OCI-LY7 (cell line): ENCODE data around the gene RIOK3. TPM values are rescaled to one million over a fixed set of nuclear protein-coding genes. Genes with fewer than 3 reads are reported as not detected.

Experiments used
- BruUV-seq: library from RNA; stranded (reverse); fragments of 400-500 nt; replicated peaks from 2 replicates; lab custom pipeline; 2021; lab: Mats Ljungman, UMichigan
- CTCF ChIA-PET: fragments of 300-600 bp; sonication (Branson Sonifier 250); formaldehyde crosslinking; loops from one replicate; lab custom pipeline; 2022; ENCODE audit warnings: antibody characterized with exemption; ENCODE audit not compliant: unreplicated experiment; lab: Charles Lee
- POLR2A ChIA-PET: fragments of 300-600 bp; sonication (Branson Sonifier 250); formaldehyde crosslinking; loops from one replicate; lab custom pipeline; 2022; ENCODE audit warnings: antibody characterized with exemption; lab: Charles Lee
- DNase-seq: peaks from one replicate; pipeline ENCODE4 v3.0.0-alpha.2; 2015; ENCODE audit warnings: low spot score
- H2AFZ ChIP-seq: fragments of 200-600 bp; sonication (generic), shearing (Covaris generic); 2 replicates; pipeline ENCODE4 v1.6.1; 2014; ENCODE audit warnings: mild to moderate bottlenecking, antibody characterized with exemption, low read length, moderate library complexity
- H3K27ac ChIP-seq: fragments of 200-600 bp; sonication (generic); 2 replicates; pipeline ENCODE4 v1.5.1; 2014; ENCODE audit warnings: mixed run types, low read depth, mild to moderate bottlenecking, moderate library complexity, low read length, inconsistent platforms; ENCODE audit not compliant: poor library complexity, severe bottlenecking
- H3K36me3 ChIP-seq: fragments of 200-600 bp; sonication (generic); 2 replicates; pipeline ENCODE4 v1.6.1; 2014; ENCODE audit warnings: mild to moderate bottlenecking, antibody characterized with exemption, low read length, moderate library complexity, mixed read lengths; ENCODE audit not compliant: insufficient read depth
- H3K4me1 ChIP-seq: fragments of 200-600 bp; sonication (generic); 2 replicates; pipeline ENCODE4 v1.5.1; 2014; ENCODE audit warnings: mild to moderate bottlenecking, low read length; ENCODE audit not compliant: insufficient read depth, poor library complexity, severe bottlenecking
- H3K4me2 ChIP-seq: fragments of 200-600 bp; sonication (generic); 2 replicates; pipeline ENCODE4 v1.6.1; 2014; ENCODE audit warnings: mild to moderate bottlenecking, low read length
- H3K4me3 ChIP-seq: fragments of 200-600 bp; sonication (generic); 2 replicates; pipeline ENCODE4 v1.5.1; 2014; ENCODE audit warnings: mild to moderate bottlenecking, low read depth, low read length; ENCODE audit not compliant: poor library complexity, severe bottlenecking
- H3K79me2 ChIP-seq: fragments of 200-600 bp; sonication (generic); 2 replicates; pipeline ENCODE4 v1.6.1; 2016; ENCODE audit warnings: low read depth, mild to moderate bottlenecking, low read length, moderate library complexity, mixed read lengths; ENCODE audit not compliant: insufficient read depth
- H3K9me2 ChIP-seq: fragments of 200-600 bp; sonication (generic); 2 replicates; pipeline ENCODE4 v1.6.1; 2016; ENCODE audit warnings: mild to moderate bottlenecking, low read length, mixed read lengths; ENCODE audit not compliant: insufficient read depth
- H3K9me3 ChIP-seq: fragments of 200-600 bp; sonication (generic); 2 replicates; pipeline ENCODE4 v1.6.1; 2014; ENCODE audit warnings: mild to moderate bottlenecking, mixed run types, low read length, mixed read lengths
- H4K20me1 ChIP-seq: fragments of 200-600 bp; sonication (generic); 2 replicates; pipeline ENCODE4 v1.6.1; 2014; ENCODE audit warnings: mild to moderate bottlenecking, antibody characterized with exemption, low read length, moderate library complexity, mixed read lengths; ENCODE audit not compliant: insufficient read depth
- CTCF ChIP-seq: fragments of 200-600 bp; sonication (generic); conservative IDR thresholded peaks from 2 replicates; pipeline ENCODE4 v1.5.1; 2014; ENCODE audit warnings: mild to moderate bottlenecking, antibody characterized with exemption, low read length, moderate library complexity, mixed read lengths
- EZH2phosphoT487 ChIP-seq: fragments of 200-600 bp; sonication (generic); IDR thresholded peaks from 2 replicates; pipeline ENCODE4 v1.6.1; 2018; ENCODE audit warnings: low read depth, borderline replicate concordance, mild to moderate bottlenecking, mixed run types, antibody characterized with exemption, low read length, moderate library complexity, mixed read lengths
- intact Hi-C: fragments of 100-400 bp; cut with micrococcal nuclease; formaldehyde crosslinking; loops from one replicate; pipeline ENCODE4 v1.10.0; 2022; ENCODE audit not compliant: unreplicated experiment
- total RNA-seq, 2 experiments: library from RNA; depleted of rRNA in 1 of 2; stranded (reverse); fragments of >200 nt in 1 of 2; shearing (Covaris generic) in 1 of 2; gene quantifications; 2 replicates each; pipeline ENCODE4 v1.2.3, GENCODE V29; 2014 to 2022

RIOK3 gene
- total RNA-seq, 2 experiments from 2014 or later = 26.6 to 52.4 TPM

- peaks cover 13% of the 10 kb centered on the region; the same call in 1 of the 2 replicates for H4K20me1 ChIP-seq
- peaks cover 65% of the 10 kb centered on the region for H3K36me3 ChIP-seq
- no peak overlapping the region for H2AFZ ChIP-seq
- H3K27ac ChIP-seq = no peak overlapping the region
- H3K4me1 ChIP-seq = no peaks in the 10 kb centered on the region
- H3K79me2 ChIP-seq = peaks cover 37% of the 10 kb centered on the region; the same call in 1 of the 2 replicates
- ChIA-PET CTCF (no interaction called here), POLR2A (interaction anchor here (0.6 to 1.4 kb wide), 4 partner anchors 10 to 206 kb away, joined by 3 to 7 read pairs (median 4); partner anchors contain the start of gene RIOK3)
- intact Hi-C loops = no loop called here
- no TSS peak for BruUV-seq
- no peaks in the 10 kb centered on the region for H3K9me2 ChIP-seq
- no peak overlapping the region for H3K4me3 ChIP-seq
- DNase-seq = no peak
- H3K9me3 ChIP-seq = no peaks in the 10 kb centered on the region
- TF ChIP-seq CTCF = no peak
- H3K4me2 ChIP-seq = no peak overlapping the region
These were observed 9.8 kb downstream of the RIOK3 start for GRCh38 chr18:23462876-23463275.

GRCh38 chr18:23468753-23469459 lies 15.8 kb downstream of the RIOK3 start:
- Histone ChIP-seq H3K27ac (no peak overlapping the region), H3K9me2 (no peaks in the 10 kb centered on the region), H3K4me1 (no peaks in the 10 kb centered on the region), H3K9me3 (no peaks in the 10 kb centered on the region), H3K4me2 (no peak overlapping the region), H4K20me1 (no peaks in the 10 kb centered on the region), H2AFZ (no peak overlapping the region), H3K4me3 (no peak overlapping the region), H3K79me2 (no peaks in the 10 kb centered on the region), H3K36me3 (peaks cover 93% of the 10 kb centered on the region)
- ChIA-PET CTCF (interaction anchor here (0.6 kb wide), 1 partner anchor 11 kb away, joined by 3 read pairs; no protein-coding TSS in a partner anchor), POLR2A (interaction anchor here (0.7 to 1.1 kb wide), 3 partner anchors 10 to 1817 kb away, joined by 3 to 4 read pairs (median 4); no protein-coding TSS in a partner anchor)
- no peak for TF ChIP-seq EZH2phosphoT487
- no peak for TF ChIP-seq CTCF
- no TSS peak for BruUV-seq
- no peak for DNase-seq
- intact Hi-C loops = no loop called here
